Prostate gland (tissue), 2 donors: ENCODE measurements around the gene KIF17. TPM values are rescaled to one million over a fixed set of nuclear protein-coding genes. Genes with fewer than 3 reads are reported as not detected.
"Not testable (repeated sequence)": the region's sequence is repeated elsewhere in the genome, so short reads cannot be mapped to it uniquely, and the experiment has no call there.

Experiments
- DNase-seq: peaks from one replicate; pipeline ENCODE4 v3.0.0-alpha.2; 2019; ENCODE audit warnings: low spot score
- H3K27ac ChIP-seq, 2 donors: fragments of 200-600 bp; sonication (generic); 2 replicates each; pipeline ENCODE4 v1.5.1; 2017 to 2019
- H3K27me3 ChIP-seq: fragments of 200-600 bp; sonication (generic); replicated peaks from 2 replicates; pipeline ENCODE4 v1.5.1; 2019; ENCODE audit not compliant: insufficient read depth
- H3K36me3 ChIP-seq, 2 donors: fragments of 200-600 bp; sonication (generic); 1 replicate in 1 of 2; 2 replicates in 1 of 2; pipeline versions ENCODE4 v1.5.1 to v1.8.1; 2017 to 2019
- H3K4me1 ChIP-seq: fragments of 200-600 bp; sonication (generic); replicated peaks from 2 replicates; pipeline ENCODE4 v1.5.1; 2019
- H3K4me3 ChIP-seq, 2 donors: fragments of 200-600 bp; sonication (generic); 2 replicates each; pipeline ENCODE4 v1.5.1; 2017 to 2019
- H3K9me3 ChIP-seq: fragments of 200-600 bp; sonication (generic); 2 replicates; pipeline ENCODE4 v1.5.1; 2017
- CTCF ChIP-seq, 4 experiments: fragments of 200-600 bp in 2 of 4; fragments of 450-650 bp in 2 of 4; sonication (generic) in 2 of 4; IDR thresholded peaks; 1 replicate in 3 of 4; 2 replicates in 1 of 4; pipeline ENCODE4 v1.5.1; 2016 to 2019; ENCODE audit warnings: antibody characterized with exemption in 4 of 4, mild to moderate bottlenecking in 2 of 4, moderate library complexity in 2 of 4
- POLR2A ChIP-seq: fragments of 450-650 bp; IDR thresholded peaks from one replicate; pipeline ENCODE4 v1.6.1; 2016; ENCODE audit warnings: antibody characterized with exemption, mild to moderate bottlenecking
- POLR2AphosphoS5 ChIP-seq: sonication (generic); formaldehyde crosslinking; IDR thresholded peaks from one replicate; pipeline ENCODE4 v1.6.1; 2017; ENCODE audit warnings: antibody characterized with exemption
- WGBS: methylation state at CpG from one replicate; pipeline ENCODE4 v1.1.5; 2018; 5-methylcytosine and 5-hydroxymethylcytosine counted together
- intact Hi-C: fragments of 100-400 bp; cut with DNase I; formaldehyde crosslinking; loops from one replicate; pipeline ENCODE4 v1.14.2; 2022
- total RNA-seq, 2 donors: library from RNA; depleted of rRNA; stranded (reverse); fragments of >200 nt; gene quantifications; one replicate each; pipeline ENCODE4 v1.1.0, GENCODE V29; 2016

KIF17 gene
- total RNA-seq, 2 donors from 2014 or later = 1.6 to 12.6 TPM

DNA sequence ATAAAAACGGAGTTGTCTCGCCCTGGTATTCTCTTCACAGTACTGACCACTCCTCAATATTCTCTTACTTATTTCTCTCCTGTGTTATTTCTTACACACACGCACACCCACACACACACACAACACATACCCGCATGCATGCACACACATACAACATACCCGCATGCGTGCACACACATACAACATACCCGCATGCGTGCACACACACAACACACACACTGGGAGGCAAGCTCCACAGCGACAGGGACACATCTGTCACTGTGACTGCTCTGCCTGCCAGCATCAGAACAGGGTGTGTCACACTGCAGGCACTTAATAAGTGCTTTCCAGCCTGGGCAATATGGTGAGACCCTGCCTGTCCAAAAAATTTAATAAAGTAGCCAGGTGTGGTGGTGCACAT, 35.8 kb downstream of the KIF17 start:
- Histone ChIP-seq H3K4me3 (no peak overlapping the region), H3K27ac (no peak overlapping the region), H3K27me3 (no peaks in the 10 kb centered on the region), H3K9me3 (no peaks in the 10 kb centered on the region), H3K36me3 (no peaks in the 10 kb centered on the region), H3K4me1 (no peaks in the 10 kb centered on the region)
- intact Hi-C loops = no loop called here
- TF ChIP-seq CTCF (IDR thresholded peaks at IDR 0.05) (no peak), POLR2A (no peak), POLR2AphosphoS5 (no peak)
- 92% methylated on average over 9 of the region's 9 CpGs for WGBS
- DNase-seq = no peak

GRCh38 chr1:20680269-20680668, 37.5 kb downstream of the KIF17 start:
- H3K4me1 ChIP-seq = no peaks in the 10 kb centered on the region
- no peak for TF ChIP-seq POLR2A
- no peak for TF ChIP-seq POLR2AphosphoS5
- no peak for TF ChIP-seq CTCF (IDR thresholded peaks at IDR 0.05)
- 75% methylated on average over 5 of the region's 5 CpGs for WGBS
- intact Hi-C loops = no loop called here
- H3K27me3 ChIP-seq = no peaks in the 10 kb centered on the region
- H3K27ac ChIP-seq = no peak overlapping the region
- H3K4me3 ChIP-seq = no peak overlapping the region
- H3K36me3 ChIP-seq = no peaks in the 10 kb centered on the region
- DNase-seq = no peak
- H3K9me3 ChIP-seq = no peaks in the 10 kb centered on the region

DNA sequence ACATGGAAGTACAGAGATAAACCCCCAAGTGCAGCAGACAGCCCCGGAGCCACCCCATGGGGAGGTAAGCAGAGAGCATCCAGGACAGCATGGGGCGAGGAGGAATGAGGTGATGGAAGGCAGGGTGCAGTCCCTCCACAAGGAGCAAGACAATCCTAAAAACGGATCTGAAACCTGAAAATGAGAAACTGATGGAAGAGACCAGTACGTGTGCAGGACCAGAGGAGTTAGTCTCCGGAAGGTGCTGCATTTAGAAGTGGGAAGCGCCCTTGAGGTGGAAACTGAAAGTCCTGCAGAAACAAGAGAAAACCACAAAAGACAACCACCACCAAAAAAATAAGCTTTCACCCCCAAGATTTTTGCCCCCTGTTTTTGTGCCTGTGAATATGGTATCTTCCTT, 39.2 kb downstream of the KIF17 start:
- TF ChIP-seq POLR2A (no peak), POLR2AphosphoS5 (no peak), CTCF (IDR thresholded peaks at IDR 0.05) (no peak)
- Histone ChIP-seq H3K27me3 (no peaks in the 10 kb centered on the region), H3K4me3 (no peak overlapping the region), H3K36me3 (no peaks in the 10 kb centered on the region), H3K9me3 (no peaks in the 10 kb centered on the region), H3K4me1 (no peaks in the 10 kb centered on the region), H3K27ac (no peak overlapping the region)
- intact Hi-C loops = no loop called here
- DNase-seq = no peak
- 69% methylated on average over 6 of the region's 6 CpGs for WGBS

- intact Hi-C loops, H3K4me1 ChIP-seq, H3K9me3 ChIP-seq, H3K36me3 ChIP-seq, H3K4me3 ChIP-seq, DNase-seq, H3K27ac ChIP-seq, H3K27me3 ChIP-seq: not testable (repeated sequence)
- WGBS = 90% methylated on average over 11 of the region's 11 CpGs
These were observed 44.2 kb downstream of the KIF17 start for GRCh38 chr1:20673626-20674025.

DNA sequence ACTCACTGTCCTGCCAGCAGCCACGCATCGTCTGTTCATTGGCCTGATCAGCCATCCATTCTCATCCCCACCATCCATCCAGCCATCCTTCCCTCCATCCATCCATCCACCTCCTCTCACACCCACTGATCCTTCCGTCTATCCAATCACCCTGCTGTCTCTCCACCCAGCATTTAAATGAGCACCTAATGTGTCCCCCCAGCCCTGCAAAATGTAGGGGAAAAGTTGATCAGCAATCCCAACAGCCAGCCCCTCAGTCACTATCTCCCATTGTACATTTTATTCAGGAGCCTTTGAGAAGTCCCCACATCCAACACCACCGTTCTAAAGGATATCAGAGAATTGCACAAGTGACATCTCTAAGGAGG, 45.6 kb downstream of the KIF17 start:
- Histone ChIP-seq H3K4me3 (no peak overlapping the region), H3K9me3 (no peaks in the 10 kb centered on the region), H3K36me3 (no peaks in the 10 kb centered on the region), H3K27ac (no peak overlapping the region), H3K4me1 (no peaks in the 10 kb centered on the region), H3K27me3 (no peaks in the 10 kb centered on the region)
- intact Hi-C loops = no loop called here
- no peak for DNase-seq
- WGBS = 94% methylated on average over 4 of the region's 4 CpGs
- TF ChIP-seq CTCF (IDR thresholded peaks at IDR 0.05) (no peak), POLR2A (no peak), POLR2AphosphoS5 (no peak)

GRCh38 chr1:20670936-20671335, 46.9 kb downstream of the KIF17 start:
- intact Hi-C loops = no loop called here
- WGBS = 85% methylated on average over 5 of the region's 5 CpGs

More at GRCh38 chr1:20670936-20671335, 46.9 kb downstream of the KIF17 start:
- H3K27ac ChIP-seq = no peak overlapping the region
- no peaks in the 10 kb centered on the region for H3K9me3 ChIP-seq
- no peaks in the 10 kb centered on the region for H3K4me1 ChIP-seq
- no peak for DNase-seq
- H3K27me3 ChIP-seq = no peaks in the 10 kb centered on the region
- no peak overlapping the region for H3K4me3 ChIP-seq
- TF ChIP-seq POLR2AphosphoS5 = no peak
- TF ChIP-seq CTCF (IDR thresholded peaks at IDR 0.05) = no peak
- TF ChIP-seq POLR2A = no peak
- H3K36me3 ChIP-seq = no peaks in the 10 kb centered on the region
